CD4-positive, CD25-positive, alpha-beta regulatory T cell (primary cell): ENCODE results near the gene ZNF366. TPM values are rescaled to one million over a fixed set of nuclear protein-coding genes. Genes with fewer than 3 reads are reported as not detected.

Source experiments
- ATAC-seq, 2 donors: fragments of 150-1000 bp; cut with Tn5 transposase; one replicate each; pipeline ENCODE4 v1.10.0; 2021; ENCODE audit warnings: low read depth in 2 of 2, moderate number of reproducible peaks in 2 of 2, moderate library complexity in 1 of 2
- DNase-seq, 3 donors: peaks; one replicate each; pipeline versions ENCODE4 v3.0.0 to v3.0.0-alpha.2; 2012 to 2022; ENCODE audit warnings: mixed read lengths in 1 of 3
- H3K27ac ChIP-seq: one replicate; pipeline ENCODE4 v1.7.0; 2013; ENCODE audit warnings: mild to moderate bottlenecking, low read length; ENCODE audit not compliant: insufficient read depth, poor library complexity, severe bottlenecking
- H3K27me3 ChIP-seq: one replicate; pipeline ENCODE4 v1.7.0; 2013; ENCODE audit warnings: low read length; ENCODE audit not compliant: control insufficient read depth, insufficient read depth
- H3K36me3 ChIP-seq: one replicate; pipeline ENCODE4 v1.7.0; 2013; ENCODE audit warnings: mild to moderate bottlenecking, low read length, moderate library complexity; ENCODE audit not compliant: control insufficient read depth, insufficient read depth
- H3K4me1 ChIP-seq: 2 replicates; pipeline ENCODE4 v1.7.0; 2013; ENCODE audit warnings: mild to moderate bottlenecking, low read length; ENCODE audit not compliant: insufficient read depth, control insufficient read depth, poor library complexity, severe bottlenecking
- H3K4me3 ChIP-seq: one replicate; pipeline ENCODE4 v1.7.0; 2013; ENCODE audit warnings: low read depth, mild to moderate bottlenecking, low read length, moderate library complexity
- H3K9me3 ChIP-seq, 2 experiments: 1 replicate in 1 of 2; 2 replicates in 1 of 2; pipeline ENCODE4 v1.7.0; 2013; ENCODE audit warnings: low read length in 2 of 2, mild to moderate bottlenecking in 1 of 2, moderate library complexity in 1 of 2; ENCODE audit not compliant: control insufficient read depth in 2 of 2
- H3K27ac Mint-ChIP-seq, 3 donors: one replicate each; pipeline ENCODE4 v1.8.0; 2020 to 2022; ENCODE audit warnings: mild to moderate bottlenecking in 3 of 3, mixed read lengths in 3 of 3, moderate library complexity in 2 of 3
- H3K27me3 Mint-ChIP-seq: one replicate; pipeline ENCODE4 v1.8.0; 2022; ENCODE audit warnings: mild to moderate bottlenecking, mixed read lengths
- H3K36me3 Mint-ChIP-seq: one replicate; pipeline ENCODE4 v1.8.0; 2020; ENCODE audit warnings: mixed read lengths
- H3K4me1 Mint-ChIP-seq, 4 donors: one replicate each; pipeline ENCODE4 v1.8.0; 2020 to 2022; ENCODE audit warnings: mixed read lengths in 4 of 4, mild to moderate bottlenecking in 1 of 4
- H3K4me3 Mint-ChIP-seq, 4 donors: one replicate each; pipeline ENCODE4 v1.8.0; 2020 to 2022; ENCODE audit warnings: mild to moderate bottlenecking in 4 of 4, mixed read lengths in 4 of 4, moderate library complexity in 3 of 4
- H3K9me3 Mint-ChIP-seq, 7 donors: one replicate each; pipeline ENCODE4 v1.8.0; 2020 to 2022; ENCODE audit warnings: mixed read lengths in 7 of 7, mild to moderate bottlenecking in 3 of 7, moderate library complexity in 2 of 7
- polyA plus RNA-seq, 4 donors: library from polyadenylated mRNA; unstranded; fragments of 300-500 nt; fragmentation: Illumina TruSeq; gene quantifications; one replicate each; pipeline ENCODE4 v1.2.3, GENCODE V29; 2021
- total RNA-seq: library from RNA; stranded (reverse); gene quantifications from one replicate; pipeline ENCODE4 v1.2.3, GENCODE V29; 2022

Gene ZNF366
- total and polyA plus RNA-seq, 5 donors from 2014 or later = not detected

GRCh38 chr5:72454996-72455395 is 52.2 kb downstream of the ZNF366 start:
- no peaks in the 10 kb centered on the region for H3K27me3 ChIP-seq
- ATAC-seq (no peak), DNase-seq (no peak)
- H3K9me3 Mint-ChIP-seq = no peaks in the 10 kb centered on the region
- no peaks in the 10 kb centered on the region for H3K27me3 Mint-ChIP-seq
- no peak overlapping the region for H3K27ac Mint-ChIP-seq
- no peaks in the 10 kb centered on the region for H3K36me3 Mint-ChIP-seq
- no peak overlapping the region for H3K4me3 Mint-ChIP-seq
- H3K4me1 ChIP-seq = no peaks in the 10 kb centered on the region
- H3K4me3 ChIP-seq = no peak overlapping the region
- H3K9me3 ChIP-seq = no peaks in the 10 kb centered on the region
- H3K4me1 Mint-ChIP-seq = no peaks in the 10 kb centered on the region
- H3K36me3 ChIP-seq = no peaks in the 10 kb centered on the region
- H3K27ac ChIP-seq = no peak overlapping the region

- ATAC-seq (no peak), DNase-seq (no peak)
- H3K36me3 Mint-ChIP-seq = no peaks in the 10 kb centered on the region
- no peaks in the 10 kb centered on the region for H3K27me3 ChIP-seq
- no peaks in the 10 kb centered on the region for H3K36me3 ChIP-seq
- no peaks in the 10 kb centered on the region for H3K9me3 ChIP-seq
- no peaks in the 10 kb centered on the region for H3K4me1 ChIP-seq
- H3K27ac ChIP-seq = no peak overlapping the region
- no peak overlapping the region for H3K27ac Mint-ChIP-seq
- H3K27me3 Mint-ChIP-seq = no peaks in the 10 kb centered on the region
- no peaks in the 10 kb centered on the region for H3K4me1 Mint-ChIP-seq
- H3K4me3 ChIP-seq = no peak overlapping the region
- no peaks in the 10 kb centered on the region for H3K9me3 Mint-ChIP-seq
- H3K4me3 Mint-ChIP-seq = no peak overlapping the region
These were observed 53.9 kb downstream of the ZNF366 start for GRCh38 chr5:72453246-72453775.

GRCh38 chr5:72452515-72453245 is 54.5 kb downstream of the ZNF366 start:
- Mint-ChIP-seq H3K9me3 (no peaks in the 10 kb centered on the region), H3K4me1 (no peaks in the 10 kb centered on the region), H3K36me3 (no peaks in the 10 kb centered on the region), H3K27me3 (no peaks in the 10 kb centered on the region), H3K4me3 (no peak overlapping the region), H3K27ac (no peak overlapping the region)
- Histone ChIP-seq H3K27me3 (no peaks in the 10 kb centered on the region), H3K27ac (no peak overlapping the region), H3K4me3 (no peak overlapping the region), H3K9me3 (no peaks in the 10 kb centered on the region), H3K4me1 (no peaks in the 10 kb centered on the region), H3K36me3 (no peaks in the 10 kb centered on the region)
- DNase-seq (no peak), ATAC-seq (no peak)

- Histone ChIP-seq H3K36me3 (no peaks in the 10 kb centered on the region), H3K9me3 (no peaks in the 10 kb centered on the region), H3K27ac (no peak overlapping the region), H3K4me1 (no peaks in the 10 kb centered on the region), H3K27me3 (no peaks in the 10 kb centered on the region), H3K4me3 (no peak overlapping the region)
- ATAC-seq (no peak), DNase-seq (no peak)
- Mint-ChIP-seq H3K9me3 (no peaks in the 10 kb centered on the region), H3K27ac (no peak overlapping the region), H3K36me3 (no peaks in the 10 kb centered on the region), H3K27me3 (no peaks in the 10 kb centered on the region), H3K4me3 (no peak overlapping the region), H3K4me1 (no peaks in the 10 kb centered on the region)
These were observed 55.3 kb downstream of the ZNF366 start for GRCh38 chr5:72451741-72452505.

GRCh38 chr5:72448368-72448767 is 58.8 kb downstream of the ZNF366 start:
- H3K27ac Mint-ChIP-seq = no peak overlapping the region
- Histone ChIP-seq H3K36me3 (no peaks in the 10 kb centered on the region), H3K9me3 (no peaks in the 10 kb centered on the region), H3K27me3 (no peaks in the 10 kb centered on the region), H3K4me3 (no peak overlapping the region), H3K4me1 (no peaks in the 10 kb centered on the region), H3K27ac (no peak overlapping the region)
- no peaks in the 10 kb centered on the region for H3K4me1 Mint-ChIP-seq
- H3K4me3 Mint-ChIP-seq = no peak overlapping the region
- ATAC-seq (no peak), DNase-seq (no peak)
- H3K36me3 Mint-ChIP-seq = no peaks in the 10 kb centered on the region
- peaks cover 0 to 2% (median 0%) of the 10 kb centered on the region in 7 donors for H3K9me3 Mint-ChIP-seq
- H3K27me3 Mint-ChIP-seq = no peaks in the 10 kb centered on the region

GRCh38 chr5:72447751-72448150 is 59.5 kb downstream of the ZNF366 start:
- no peak for DNase-seq
- no peak overlapping the region for H3K27ac Mint-ChIP-seq
- H3K4me3 ChIP-seq = no peak overlapping the region

GRCh38 chr5:72445969-72446368 is 61.2 kb downstream of the ZNF366 start:
- no peaks in the 10 kb centered on the region for H3K36me3 Mint-ChIP-seq
- Histone ChIP-seq H3K4me3 (no peak overlapping the region), H3K36me3 (no peaks in the 10 kb centered on the region), H3K27ac (no peak overlapping the region), H3K4me1 (no peaks in the 10 kb centered on the region), H3K9me3 (no peaks in the 10 kb centered on the region), H3K27me3 (no peaks in the 10 kb centered on the region)
- peaks cover 0 to 2% (median 0%) of the 10 kb centered on the region in 7 donors for H3K9me3 Mint-ChIP-seq
- no peak overlapping the region for H3K27ac Mint-ChIP-seq
- H3K4me3 Mint-ChIP-seq = no peak overlapping the region
- ATAC-seq (no peak), DNase-seq (no peak)
- no peaks in the 10 kb centered on the region for H3K4me1 Mint-ChIP-seq
- H3K27me3 Mint-ChIP-seq = no peaks in the 10 kb centered on the region

More at GRCh38 chr5:72447751-72448150, 59.5 kb downstream of the ZNF366 start:
- Mint-ChIP-seq H3K9me3 (peaks cover 0 to 2% (median 0%) of the 10 kb centered on the region in 7 donors), H3K4me3 (no peak overlapping the region), H3K36me3 (no peaks in the 10 kb centered on the region), H3K27me3 (no peaks in the 10 kb centered on the region), H3K4me1 (no peaks in the 10 kb centered on the region)
- no peak for ATAC-seq
- Histone ChIP-seq H3K36me3 (no peaks in the 10 kb centered on the region), H3K27me3 (no peaks in the 10 kb centered on the region), H3K4me1 (no peaks in the 10 kb centered on the region), H3K9me3 (no peaks in the 10 kb centered on the region), H3K27ac (no peak overlapping the region)
